ENCODE results near the gene HAPSTR1. TPM values are rescaled to one million over a fixed set of nuclear protein-coding genes. Genes with fewer than 3 reads are reported as not detected.
"Not testable (repeated sequence)": the region's sequence is repeated elsewhere in the genome, so short reads cannot be mapped to it uniquely, and the experiment has no call there.

Gene HAPSTR1
- total RNA-seq, 1 experiment from 2014 or later: 59.6 TPM

- Mint-ChIP-seq H3K4me1 (ENCODE audit: low read depth, unreplicated experiment) (peaks cover 17% of the 10 kb centered on the region), H3K9me3 (ENCODE audit: low read depth, unreplicated experiment) (peaks cover 2% of the 10 kb centered on the region), H3K27me3 (ENCODE audit: unreplicated experiment) (no peaks in the 10 kb centered on the region), H3K36me3 (ENCODE audit: insufficient read depth, unreplicated experiment) (peaks cover 5% of the 10 kb centered on the region), H3K27ac (ENCODE audit: unreplicated experiment) (no peak overlapping the region), H3K4me3 (ENCODE audit: low read depth, unreplicated experiment) (no peak overlapping the region)
- TF ChIP-seq CTCF (IDR thresholded peaks at IDR 0.05; ENCODE audit: unreplicated experiment): no peak
- intact Hi-C loops (cut with micrococcal nuclease; ENCODE audit: unreplicated experiment): no loop called here
- CTCF ChIA-PET: no interaction called here
- DNase-seq: no peak
- no TSS peak for BruUV-seq (replicated peaks)
These were observed 14.2 kb upstream of the HAPSTR1 start for GRCh38 chr16:9077091-9077809.

GRCh38 chr16:9078467-9079429, 12.7 kb upstream of the HAPSTR1 start:
- intact Hi-C loops (cut with micrococcal nuclease; ENCODE audit: unreplicated experiment); H3K27ac Mint-ChIP-seq (ENCODE audit: unreplicated experiment): not testable (repeated sequence)

GRCh38 chr16:9079430-9079812, 12.0 kb upstream of the HAPSTR1 start:
- H3K4me1 Mint-ChIP-seq (ENCODE audit: low read depth, unreplicated experiment): peaks cover 17% of the 10 kb centered on the region
- H3K9me3 Mint-ChIP-seq (ENCODE audit: low read depth, unreplicated experiment): peaks cover 2% of the 10 kb centered on the region
- no peak overlapping the region for H3K27ac Mint-ChIP-seq (ENCODE audit: unreplicated experiment)
- BruUV-seq (replicated peaks): no TSS peak
- no peaks in the 10 kb centered on the region for H3K27me3 Mint-ChIP-seq (ENCODE audit: unreplicated experiment)
- intact Hi-C loops (cut with micrococcal nuclease; ENCODE audit: unreplicated experiment): no loop called here
- TF ChIP-seq CTCF (IDR thresholded peaks at IDR 0.05; ENCODE audit: unreplicated experiment): no peak
- no peak overlapping the region for H3K4me3 Mint-ChIP-seq (ENCODE audit: low read depth, unreplicated experiment)
- CTCF ChIA-PET: interaction anchor here (0.7 to 1.3 kb wide), 2 partner anchors 12 to 35 kb away, joined by 4 to 7 read pairs; partner anchors contain the start of gene HAPSTR1
- peaks cover 5% of the 10 kb centered on the region for H3K36me3 Mint-ChIP-seq (ENCODE audit: insufficient read depth, unreplicated experiment)
- DNase-seq: no peak

More at GRCh38 chr16:9078467-9079429, 12.7 kb upstream of the HAPSTR1 start:
- H3K4me1 Mint-ChIP-seq (ENCODE audit: low read depth, unreplicated experiment): peaks cover 17% of the 10 kb centered on the region
- CTCF ChIA-PET: interaction anchor here (0.7 to 1.3 kb wide), 2 partner anchors 13 to 35 kb away, joined by 4 to 7 read pairs; partner anchors contain the start of gene HAPSTR1
- not testable (repeated sequence) for BruUV-seq (replicated peaks); H3K4me3 Mint-ChIP-seq (ENCODE audit: low read depth, unreplicated experiment); H3K27me3 Mint-ChIP-seq (ENCODE audit: unreplicated experiment); H3K9me3 Mint-ChIP-seq (ENCODE audit: low read depth, unreplicated experiment); H3K36me3 Mint-ChIP-seq (ENCODE audit: insufficient read depth, unreplicated experiment)
- peak; percentile 48 for DNase-seq

- intact Hi-C loops (cut with micrococcal nuclease; ENCODE audit: unreplicated experiment): no loop called here
- no peak for TF ChIP-seq CTCF (IDR thresholded peaks at IDR 0.05; ENCODE audit: unreplicated experiment)
- peaks cover 7% of the 10 kb centered on the region for H3K4me1 Mint-ChIP-seq (ENCODE audit: low read depth, unreplicated experiment)
These were observed 10.3 kb upstream of the HAPSTR1 start for GRCh38 chr16:9081158-9081557.

More at GRCh38 chr16:9081158-9081557, 10.3 kb upstream of the HAPSTR1 start:
- BruUV-seq (replicated peaks): no TSS peak
- no peak for DNase-seq
- peaks cover 2% of the 10 kb centered on the region for H3K9me3 Mint-ChIP-seq (ENCODE audit: low read depth, unreplicated experiment)
- H3K27ac Mint-ChIP-seq (ENCODE audit: unreplicated experiment): no peak overlapping the region
- H3K4me3 Mint-ChIP-seq (ENCODE audit: low read depth, unreplicated experiment): no peak overlapping the region
- CTCF ChIA-PET: no interaction called here
- no peaks in the 10 kb centered on the region for H3K27me3 Mint-ChIP-seq (ENCODE audit: unreplicated experiment)
- H3K36me3 Mint-ChIP-seq (ENCODE audit: insufficient read depth, unreplicated experiment): peaks cover 5% of the 10 kb centered on the region

Data from Calu3 (cell line).